GM18868 (cell line): Measurements from ENCODE around the gene HNRNPK.

Source experiments
- ATAC-seq: cut with Tn5 transposase; IDR thresholded peaks from one replicate; pipeline ENCODE4 v1.9.1; 2021; ENCODE audit warnings: mild to moderate bottlenecking, moderate library complexity; ENCODE audit not compliant: unreplicated experiment

The HNRNPK gene

GRCh38 chr9:83935276-83935935, 44.6 kb downstream of the HNRNPK start:
- no peak for ATAC-seq

GRCh38 chr9:83934569-83935275, 45.3 kb downstream of the HNRNPK start:
- ATAC-seq = no peak

- no peak for ATAC-seq
Measured at GRCh38 chr9:83933790-83934189, 46.2 kb downstream of the HNRNPK start.

GRCh38 chr9:83932851-83933250, 47.2 kb downstream of the HNRNPK start:
- ATAC-seq = peak; percentile 49

- no peak for ATAC-seq
Measured at GRCh38 chr9:83932011-83932410, 48.0 kb downstream of the HNRNPK start.

- no peak for ATAC-seq
Measured at GRCh38 chr9:83930881-83931280, 49.1 kb downstream of the HNRNPK start.

GRCh38 chr9:83927591-83927990, 52.4 kb downstream of the HNRNPK start:
- ATAC-seq = no peak

GRCh38 chr9:83920927-83921707, 58.9 kb downstream of the HNRNPK start, which contains the start of gene KIF27:
TSS of gene KIF27 (minus strand) at chr9:83921432. CDS start at chr9:83915591, 5,841 bp downstream.
- ATAC-seq = peak; percentile 90

GRCh38 chr9:83920469-83920926, 59.5 kb downstream of the HNRNPK start:
- peak; percentile 11 for ATAC-seq

- no peak for ATAC-seq
Measured at GRCh38 chr9:83919111-83919510, 60.9 kb downstream of the HNRNPK start.
